Transverse colon (tissue), 4 donors: ENCODE measurements around the gene FER.

ENCODE experiments used
- CTCF ChIP-seq, 5 experiments: fragments of 200-600 bp in 3 of 5; fragments of 450-650 bp in 2 of 5; sonication (generic) in 3 of 5; IDR thresholded peaks; 1 replicate in 2 of 5; 2 replicates in 3 of 5; pipeline ENCODE4 v1.5.1; 2016 to 2017; ENCODE audit warnings: antibody characterized with exemption in 5 of 5, inconsistent platforms in 3 of 5, mild to moderate bottlenecking in 2 of 5, moderate library complexity in 1 of 5
- POLR2A ChIP-seq: fragments of 450-650 bp; IDR thresholded peaks from one replicate; pipeline ENCODE4 v1.6.1; 2016; ENCODE audit warnings: antibody characterized with exemption, mild to moderate bottlenecking, moderate library complexity
- POLR2AphosphoS5 ChIP-seq, 3 donors: sonication (generic); formaldehyde crosslinking; IDR thresholded peaks; one replicate each; pipeline ENCODE4 v1.6.1; 2016; ENCODE audit warnings: antibody characterized with exemption in 3 of 3

DNA sequence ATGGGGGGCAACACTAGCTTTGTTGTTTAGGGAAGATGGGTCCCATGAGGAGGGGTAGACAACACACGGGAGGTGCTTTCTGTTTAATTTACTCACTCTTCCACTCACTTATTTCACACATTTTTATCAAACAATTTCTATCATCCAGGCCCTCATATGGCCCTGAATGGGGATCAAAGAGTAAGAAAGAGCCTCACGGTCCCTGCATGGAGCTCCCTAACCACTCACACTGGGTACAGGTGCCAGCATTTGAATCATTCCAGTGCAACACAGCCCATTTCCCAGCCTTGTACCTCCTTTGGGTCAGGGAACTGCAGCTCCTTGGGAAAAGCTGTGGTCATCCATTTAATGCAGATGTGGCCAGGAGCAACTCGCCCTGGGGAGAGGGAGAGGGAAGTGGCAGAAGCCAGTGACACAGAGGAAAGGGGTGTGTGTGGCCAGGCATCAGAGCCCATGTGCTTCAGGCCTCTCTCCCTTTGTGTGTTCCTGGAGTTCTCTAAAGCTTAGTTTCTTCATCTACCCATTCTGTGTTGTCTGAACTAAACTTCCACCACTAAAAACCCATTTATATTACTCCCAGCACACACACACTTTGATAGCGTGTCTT lies 476.7 kb downstream of the FER start:
- no peak for TF ChIP-seq POLR2A
- TF ChIP-seq CTCF (IDR thresholded peaks at IDR 0.05), result no peak
- no peak for TF ChIP-seq POLR2AphosphoS5 (IDR thresholded peaks at IDR 0.05)
